Panc1 (cell line): ENCODE measurements around the gene SPRY1.

Experiments used
- CTCF ChIP-seq: fragments of 450-650 bp; IDR thresholded peaks from 2 replicates; pipeline ENCODE4 v1.5.1; 2017; ENCODE audit warnings: mild to moderate bottlenecking
- POLR2AphosphoS5 ChIP-seq: IDR thresholded peaks from 2 replicates; pipeline ENCODE4 v1.6.1; 2012; ENCODE audit warnings: mild to moderate bottlenecking, low read depth, low read length, moderate library complexity
- REST ChIP-seq, 2 experiments: IDR thresholded peaks; 2 replicates each; pipeline ENCODE4 v1.6.1; 2011 to 2012; ENCODE audit warnings: low read depth in 2 of 2, control low read depth in 1 of 2, low read length in 1 of 2, mild to moderate bottlenecking in 1 of 2, moderate library complexity in 1 of 2; ENCODE audit not compliant: insufficient read depth in 1 of 2
- SIN3A ChIP-seq: IDR thresholded peaks from 2 replicates; pipeline ENCODE4 v1.6.1; 2012; ENCODE audit warnings: low read depth, mild to moderate bottlenecking, low read length, moderate library complexity, borderline replicate concordance; ENCODE audit not compliant: insufficient read depth
- TCF7L2 ChIP-seq: IDR thresholded peaks from 2 replicates; pipeline ENCODE4 v1.6.1; 2011; ENCODE audit warnings: mild to moderate bottlenecking, low read depth, low read length, inconsistent platforms

GRCh38 chr4:123348946-123349345 is 47.6 kb upstream of the SPRY1 start:
- TF ChIP-seq CTCF (no peak), POLR2AphosphoS5 (no peak), REST (IDR thresholded peaks at IDR 0.05; ENCODE audit: insufficient read depth in 1 of 2, low read depth in 2 of 2, low read length in 1 of 2) (no peak), SIN3A (no peak), TCF7L2 (no peak)
